HG03103 (cell line): Measurements from ENCODE around the gene TSSK3.

Source experiments
- ATAC-seq: cut with Tn5 transposase; IDR thresholded peaks from one replicate; pipeline ENCODE4 v1.9.1; 2021; ENCODE audit warnings: low read depth; ENCODE audit not compliant: unreplicated experiment

The TSSK3 gene

DNA sequence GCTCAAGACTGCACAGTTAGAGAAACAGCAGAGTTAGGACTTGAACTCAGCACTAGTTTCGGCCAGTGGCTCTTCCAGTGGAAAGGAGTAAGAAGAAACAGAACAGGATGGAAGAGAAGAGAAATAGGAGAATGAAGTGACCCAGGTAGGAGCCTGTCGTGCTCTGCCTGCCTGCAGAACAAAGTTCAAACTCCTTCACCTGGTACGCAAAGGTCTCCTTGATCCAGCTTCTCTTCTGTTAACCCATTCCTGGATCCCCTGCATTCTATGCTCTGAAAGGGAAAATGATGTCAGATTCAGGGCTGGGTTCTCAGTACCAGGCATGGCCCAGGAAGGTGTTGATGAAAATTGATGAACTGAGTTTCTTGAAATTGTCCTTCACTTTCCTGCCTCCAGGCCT is 3.9 kb upstream of the TSSK3 start:
- ATAC-seq: no peak

GRCh38 chr1:32361308-32361673 is 1.0 kb upstream of the TSSK3 start:
- no peak for ATAC-seq

GRCh38 chr1:32361674-32362473 is 465 bp upstream of the TSSK3 start:
- ATAC-seq: no peak

GRCh38 chr1:32363713-32364112 is 1.4 kb downstream of the TSSK3 start:
- no peak for ATAC-seq

DNA sequence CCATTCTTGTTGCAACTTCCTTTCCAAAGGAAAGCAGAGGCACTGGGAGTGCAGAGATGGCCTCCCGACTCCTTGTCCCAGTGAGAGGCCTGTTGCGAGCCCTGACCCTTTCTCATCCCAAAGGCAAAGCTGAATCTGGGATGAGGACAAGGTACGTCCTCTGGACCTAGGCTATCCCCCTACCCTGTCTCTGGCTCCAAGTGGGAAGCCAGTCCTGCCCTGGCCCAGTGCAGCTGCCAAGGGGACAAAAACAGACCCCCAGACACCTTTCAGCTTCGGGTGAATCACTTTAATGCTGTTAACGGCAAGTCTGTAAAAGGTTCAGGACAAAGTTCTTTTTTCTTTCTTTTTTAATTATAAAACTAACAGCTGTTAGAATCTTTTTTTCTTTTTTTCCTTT is 2.5 kb downstream of the TSSK3 start:
- no peak for ATAC-seq

GRCh38 chr1:32365445-32365844 is 3.1 kb downstream of the TSSK3 start:
- ATAC-seq: no peak

DNA sequence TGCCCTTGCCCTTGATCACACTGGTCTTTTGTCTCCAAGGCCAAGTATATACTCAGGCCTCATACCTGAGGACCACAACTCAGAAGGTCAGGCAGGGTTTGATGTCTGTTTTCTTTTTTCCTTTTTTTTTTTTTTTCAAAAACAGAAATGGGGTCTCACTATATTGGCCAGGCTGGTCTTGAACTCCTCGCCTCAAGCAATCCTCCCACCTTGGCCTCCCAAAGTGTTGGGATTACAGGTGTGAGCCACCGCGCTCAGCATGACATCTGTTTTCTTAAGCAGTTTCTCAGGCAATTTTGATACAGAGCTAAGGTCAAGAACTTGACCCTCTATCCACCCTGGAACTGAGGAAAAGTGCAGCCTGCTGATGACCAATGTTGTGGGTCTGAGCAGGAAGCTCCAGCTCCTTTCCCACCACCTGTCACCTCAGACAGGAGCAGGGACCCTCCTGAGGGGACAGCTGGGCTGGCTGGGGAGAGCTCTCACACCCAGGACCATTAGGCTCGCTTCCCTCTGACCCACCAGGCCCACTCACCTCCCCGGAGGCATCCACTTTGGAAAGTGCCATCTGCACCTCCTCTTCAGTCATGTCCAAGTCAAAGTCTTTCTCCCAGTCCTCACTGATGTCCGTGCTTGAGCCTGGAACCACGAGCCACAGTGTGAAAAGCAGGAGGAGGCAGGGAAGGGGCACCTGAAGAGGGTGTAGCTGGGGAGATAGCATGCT is 5.7 kb downstream of the TSSK3 start:
- ATAC-seq: no peak

DNA sequence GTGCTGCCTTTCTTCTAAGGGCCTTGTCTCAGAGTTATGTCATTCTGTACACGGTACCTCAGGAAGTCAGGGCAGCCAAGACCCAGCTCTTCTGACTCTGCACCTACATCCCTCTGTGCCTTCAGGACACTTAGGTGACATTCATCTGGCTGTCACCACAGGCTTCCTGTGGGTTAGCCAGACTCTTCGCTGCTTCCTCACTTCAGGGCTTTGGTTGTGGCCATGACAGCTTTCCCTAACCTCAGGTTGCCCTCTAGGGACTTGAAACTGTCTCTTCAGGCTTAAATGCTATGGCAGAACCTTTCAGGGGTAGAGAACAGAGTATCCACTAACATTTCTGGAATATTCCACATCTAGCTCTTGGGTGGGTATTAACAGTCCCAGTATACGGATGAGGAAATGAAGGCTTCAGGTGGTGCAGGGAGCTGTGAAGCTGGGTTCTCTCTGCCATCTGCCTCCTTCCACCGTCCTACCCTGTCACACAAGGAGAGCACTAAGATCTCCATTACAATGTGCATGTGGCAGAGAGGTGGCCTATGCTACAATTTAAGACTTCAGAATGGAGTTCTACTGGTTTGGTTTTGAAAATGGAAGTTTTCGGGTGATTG is 9.9 kb downstream of the TSSK3 start:
- no peak for ATAC-seq

GRCh38 chr1:32373996-32374592 is 11.8 kb downstream of the TSSK3 start:
- no peak for ATAC-seq

DNA sequence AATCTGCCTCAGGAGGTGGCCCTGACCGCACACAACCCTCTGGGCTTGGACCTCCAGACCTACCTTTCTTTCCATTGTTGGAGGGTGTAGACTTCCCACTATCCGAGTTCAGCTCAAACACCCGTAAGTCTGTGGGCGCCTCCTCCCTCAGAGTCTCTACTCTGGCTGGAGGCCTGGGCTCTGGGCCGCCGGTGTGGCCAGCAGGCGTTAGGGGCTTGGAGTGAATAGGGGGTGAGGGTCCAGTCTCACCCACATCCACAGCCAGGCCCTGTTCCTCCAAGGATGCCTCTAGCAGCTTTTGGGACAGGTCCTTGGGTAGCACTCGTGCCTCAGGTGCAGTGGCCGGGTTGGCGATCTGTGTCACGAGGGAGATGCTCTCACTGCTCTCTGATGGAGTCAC is 13.9 kb downstream of the TSSK3 start:
- no peak for ATAC-seq

DNA sequence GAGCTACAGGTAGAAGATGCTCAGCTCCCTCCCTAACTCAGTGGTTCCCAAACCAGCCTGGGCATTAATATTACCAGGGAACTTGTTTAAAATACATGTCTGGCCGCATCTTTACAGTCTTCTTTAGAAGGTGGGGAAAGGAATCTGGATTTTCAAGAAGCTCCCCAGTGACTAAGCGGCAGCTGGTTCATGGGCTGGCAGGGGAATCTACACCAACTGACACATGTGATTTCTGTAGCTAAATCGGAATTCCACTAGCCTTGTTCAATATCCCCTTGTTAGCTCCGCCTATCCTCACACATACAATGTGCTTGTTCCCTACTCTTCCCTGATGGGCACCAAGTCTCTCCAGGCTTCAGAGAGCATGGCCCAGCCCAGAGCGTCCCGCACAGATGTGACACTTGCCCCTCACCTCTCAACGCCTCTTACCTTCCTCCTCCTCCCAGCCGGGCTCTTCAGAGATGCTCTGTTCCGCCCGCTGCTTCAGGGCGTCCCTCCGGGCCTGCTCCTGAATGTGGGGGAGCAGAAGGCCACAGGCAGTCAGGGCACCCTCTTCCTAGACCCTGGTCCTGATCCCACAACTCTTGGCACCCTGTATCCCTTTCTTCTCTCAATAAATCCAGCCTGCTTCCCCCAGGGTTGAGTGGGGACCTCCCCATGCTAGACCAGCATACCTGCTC is 15.3 kb downstream of the TSSK3 start:
- no peak for ATAC-seq

GRCh38 chr1:32380057-32380456 is 17.7 kb downstream of the TSSK3 start:
- ATAC-seq: no peak

GRCh38 chr1:32386676-32387392 is 24.5 kb downstream of the TSSK3 start:
- no peak for ATAC-seq

- no peak for ATAC-seq
Observed at GRCh38 chr1:32388641-32389040, 26.3 kb downstream of the TSSK3 start.

GRCh38 chr1:32390904-32391870 is 28.8 kb downstream of the TSSK3 start:
- no peak for ATAC-seq

DNA sequence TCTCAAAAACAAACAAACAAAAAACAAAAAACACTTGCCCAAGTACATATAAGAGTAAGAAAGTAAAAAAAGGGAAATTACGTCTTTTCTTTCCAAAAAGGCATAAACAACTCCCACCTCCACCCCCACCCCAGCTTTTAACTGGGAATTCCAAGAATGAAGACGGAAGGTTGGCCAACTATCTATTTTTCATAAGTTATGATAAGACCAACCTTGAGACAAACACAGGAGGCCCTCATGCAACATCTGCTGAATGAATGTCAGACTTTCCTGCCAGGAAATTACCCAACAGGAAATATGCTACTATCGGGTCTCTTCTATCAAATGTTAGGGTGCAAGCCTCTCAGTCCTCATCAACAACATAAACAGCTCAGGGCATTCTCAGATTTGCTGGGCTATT is 30.0 kb downstream of the TSSK3 start:
- ATAC-seq: no peak

DNA sequence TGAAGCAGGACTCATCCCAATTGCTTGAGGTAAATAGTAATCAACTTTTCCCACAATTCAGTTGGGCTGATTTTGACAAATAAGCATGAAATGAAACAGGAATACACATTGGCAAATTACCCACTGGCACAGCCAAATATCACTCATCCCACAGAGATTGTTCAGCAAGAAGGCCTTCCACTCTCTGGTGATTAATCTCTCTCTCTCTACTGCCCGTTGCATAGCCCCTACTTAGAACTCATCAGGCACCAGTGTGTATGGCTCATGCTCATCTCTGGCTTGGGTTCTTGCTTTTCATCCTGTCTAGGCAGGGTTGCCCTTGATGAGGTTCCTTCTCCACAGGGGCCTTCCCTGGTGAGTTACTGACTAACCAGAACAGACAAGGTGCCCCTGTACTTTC is 30.8 kb downstream of the TSSK3 start:
- ATAC-seq: no peak

DNA sequence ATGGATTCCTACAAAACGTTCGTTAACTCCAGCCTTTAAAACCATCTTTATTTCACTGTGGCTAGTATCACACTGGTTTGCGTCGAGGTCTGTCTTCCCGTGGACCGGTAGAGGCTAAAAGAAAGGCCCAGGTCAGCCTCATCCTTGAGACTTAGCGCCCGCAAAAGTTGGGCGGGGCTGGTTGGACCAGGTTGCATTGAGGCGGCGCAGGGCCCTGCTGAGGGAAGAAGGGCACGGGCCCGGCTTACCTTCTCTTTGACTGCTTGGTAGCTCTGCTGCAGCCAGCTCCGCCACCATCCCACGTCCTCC is 31.4 kb downstream of the TSSK3 start:
- no peak for ATAC-seq
